ENCODE results near the gene CCDC192. TPM values are rescaled to one million over a fixed set of nuclear protein-coding genes. Genes with fewer than 3 reads are reported as not detected.

Gene CCDC192
- total RNA-seq, 4 donors from 2014 or later, result not detected

DNA sequence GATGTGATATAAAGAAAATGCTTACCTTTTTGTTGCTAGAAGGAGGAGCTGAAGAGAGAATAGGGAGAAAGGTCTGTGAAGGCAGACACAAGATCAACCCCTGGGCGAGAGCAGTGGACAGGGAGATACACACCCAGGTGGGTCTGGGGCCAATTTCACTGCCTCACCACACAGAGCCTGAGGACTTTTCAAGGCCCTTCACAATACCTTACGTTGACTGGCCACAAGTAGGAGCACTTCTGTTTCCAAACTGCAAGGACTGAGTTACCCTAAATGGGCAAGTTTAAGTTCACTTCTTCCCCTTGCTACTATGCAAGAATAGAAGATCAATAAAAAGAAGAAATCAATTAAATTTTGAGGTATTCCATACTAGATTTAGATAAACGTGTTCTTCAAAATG, 205.9 kb downstream of the CCDC192 start:
- intact Hi-C loops (cut with DNase I; ENCODE audit: low total_unique reads), result no loop called here
- WGBS, 2 donors (ENCODE audit: low coverage in 1 of 2), result 26 to 40% methylated on average over 1 to 3 of the region's 3 CpGs
- Histone ChIP-seq H3K4me1 (peaks cover 3 to 34% (median 18%) of the 10 kb centered on the region in 4 donors), H3K36me3 (no peaks in the 10 kb centered on the region), H3K9me3 (no peaks in the 10 kb centered on the region), H3K27me3 (no peaks in the 10 kb centered on the region), H3K27ac (peak overlapping the region in 1 of 4 donors; percentile 26), H3K4me3 (no peak overlapping the region)
- in situ Hi-C loops (cut with MboI; ENCODE audit: low pct_ligation_motif_present in 1 of 4, low pct_unique_long_range_greater_than_20kb in 1 of 4, low sequenced_read_pairs in 3 of 4), result no loop called here
- DNase-seq, result no peak
- TF ChIP-seq, protein P1, sequence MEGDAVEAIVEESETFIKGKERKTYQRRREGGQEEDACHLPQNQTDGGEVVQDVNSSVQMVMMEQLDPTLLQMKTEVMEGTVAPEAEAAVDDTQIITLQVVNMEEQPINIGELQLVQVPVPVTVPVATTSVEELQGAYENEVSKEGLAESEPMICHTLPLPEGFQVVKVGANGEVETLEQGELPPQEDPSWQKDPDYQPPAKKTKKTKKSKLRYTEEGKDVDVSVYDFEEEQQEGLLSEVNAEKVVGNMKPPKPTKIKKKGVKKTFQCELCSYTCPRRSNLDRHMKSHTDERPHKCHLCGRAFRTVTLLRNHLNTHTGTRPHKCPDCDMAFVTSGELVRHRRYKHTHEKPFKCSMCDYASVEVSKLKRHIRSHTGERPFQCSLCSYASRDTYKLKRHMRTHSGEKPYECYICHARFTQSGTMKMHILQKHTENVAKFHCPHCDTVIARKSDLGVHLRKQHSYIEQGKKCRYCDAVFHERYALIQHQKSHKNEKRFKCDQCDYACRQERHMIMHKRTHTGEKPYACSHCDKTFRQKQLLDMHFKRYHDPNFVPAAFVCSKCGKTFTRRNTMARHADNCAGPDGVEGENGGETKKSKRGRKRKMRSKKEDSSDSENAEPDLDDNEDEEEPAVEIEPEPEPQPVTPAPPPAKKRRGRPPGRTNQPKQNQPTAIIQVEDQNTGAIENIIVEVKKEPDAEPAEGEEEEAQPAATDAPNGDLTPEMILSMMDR (IDR thresholded peaks at IDR 0.05), result peak; percentile 13 to 58 (median 49)
- no peak for TF ChIP-seq POLR2A (IDR thresholded peaks at IDR 0.05)

DNA sequence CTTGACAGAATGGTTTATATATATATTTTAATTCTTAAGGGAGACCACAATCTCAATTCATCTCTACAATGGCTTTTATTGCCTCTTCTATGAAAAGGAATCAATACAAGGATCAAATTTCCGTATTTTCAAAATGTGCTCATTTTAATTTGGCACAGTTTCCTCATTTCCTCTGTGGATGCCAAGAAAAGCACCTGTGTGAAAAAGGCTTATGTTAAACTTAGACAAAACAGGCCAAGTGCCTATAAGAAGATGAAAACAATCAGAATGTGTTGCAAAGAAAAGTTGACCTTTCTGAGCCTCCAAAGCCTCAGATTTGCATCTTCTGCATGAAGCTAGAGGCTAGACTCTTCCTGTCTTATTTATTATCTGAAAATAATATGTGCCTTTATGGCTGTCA, 206.6 kb downstream of the CCDC192 start:
- Histone ChIP-seq H3K4me3 (no peak overlapping the region), H3K36me3 (no peaks in the 10 kb centered on the region), H3K4me1 (peaks cover 3 to 34% (median 18%) of the 10 kb centered on the region in 4 donors), H3K9me3 (no peaks in the 10 kb centered on the region), H3K27ac (peak overlapping the region in 2 of 4 donors; percentile 26 to 41), H3K27me3 (no peaks in the 10 kb centered on the region)
- WGBS, 2 donors (ENCODE audit: low coverage in 1 of 2), result 29 to 45% methylated on average over 1 of the region's 1 CpG
- no peak for TF ChIP-seq POLR2AphosphoS5 (IDR thresholded peaks at IDR 0.05)
- no peak for TF ChIP-seq POLR2A (IDR thresholded peaks at IDR 0.05)
- TF ChIP-seq EP300 (IDR thresholded peaks at IDR 0.05; ENCODE audit: low read depth), result no peak
- TF ChIP-seq, protein P1 (IDR thresholded peaks at IDR 0.05), result no peak
- intact Hi-C loops (cut with DNase I; ENCODE audit: low total_unique reads) (no loop called here), in situ Hi-C loops (cut with MboI; ENCODE audit: low pct_ligation_motif_present in 1 of 4, low pct_unique_long_range_greater_than_20kb in 1 of 4, low sequenced_read_pairs in 3 of 4) (no loop called here)
- DNase-seq, result no peak

DNA sequence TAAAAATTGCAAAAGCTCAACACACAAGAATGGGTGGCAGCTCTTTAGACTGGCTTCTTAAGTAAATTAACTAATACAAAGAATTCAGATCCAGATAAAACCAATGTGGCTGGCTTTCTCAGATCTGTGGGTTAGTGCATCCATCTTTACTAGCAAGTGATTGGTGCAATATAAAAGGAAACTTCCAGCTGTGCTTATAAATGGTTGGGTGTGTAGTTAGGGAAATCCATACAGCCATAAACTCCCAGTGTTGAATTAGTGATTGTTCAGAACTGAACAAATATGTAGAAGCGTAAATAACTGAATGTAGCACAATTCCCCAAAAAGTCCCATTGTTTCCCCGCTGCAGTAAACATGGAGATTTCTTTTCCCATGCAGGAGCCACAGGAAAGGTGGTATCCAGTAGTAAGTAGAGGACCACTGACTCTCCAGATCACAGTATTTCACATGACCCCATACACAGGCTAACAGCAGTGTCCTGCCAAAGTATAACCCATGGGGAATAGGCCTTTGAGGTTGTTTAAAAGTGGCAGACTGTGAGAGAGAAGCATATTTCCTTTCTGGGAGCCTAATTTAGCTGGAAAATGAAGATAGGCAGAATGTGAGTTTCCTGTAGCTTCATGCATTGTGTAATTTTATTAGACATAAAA, 207.2 kb downstream of the CCDC192 start:
- in situ Hi-C loops (cut with MboI; ENCODE audit: low pct_ligation_motif_present in 1 of 4, low pct_unique_long_range_greater_than_20kb in 1 of 4, low sequenced_read_pairs in 3 of 4) (no loop called here), intact Hi-C loops (cut with DNase I; ENCODE audit: low total_unique reads) (no loop called here)
- Histone ChIP-seq H3K36me3 (no peaks in the 10 kb centered on the region), H3K4me1 (peaks cover 3 to 34% (median 18%) of the 10 kb centered on the region in 4 donors), H3K9me3 (no peaks in the 10 kb centered on the region), H3K27me3 (no peaks in the 10 kb centered on the region), H3K27ac (peak overlapping the region in 3 of 4 donors; percentile 32 to 51 (median 41)), H3K4me3 (no peak overlapping the region)
- WGBS, 2 donors (ENCODE audit: low coverage in 1 of 2), result 65 to 74% methylated on average over 2 of the region's 2 CpGs
- no peak for DNase-seq
- TF ChIP-seq EP300 (IDR thresholded peaks at IDR 0.05; ENCODE audit: low read depth), result no peak
- no peak for TF ChIP-seq POLR2A (IDR thresholded peaks at IDR 0.05)
- no peak for TF ChIP-seq POLR2AphosphoS5 (IDR thresholded peaks at IDR 0.05)
- TF ChIP-seq, protein P1 (IDR thresholded peaks at IDR 0.05), result no peak

DNA sequence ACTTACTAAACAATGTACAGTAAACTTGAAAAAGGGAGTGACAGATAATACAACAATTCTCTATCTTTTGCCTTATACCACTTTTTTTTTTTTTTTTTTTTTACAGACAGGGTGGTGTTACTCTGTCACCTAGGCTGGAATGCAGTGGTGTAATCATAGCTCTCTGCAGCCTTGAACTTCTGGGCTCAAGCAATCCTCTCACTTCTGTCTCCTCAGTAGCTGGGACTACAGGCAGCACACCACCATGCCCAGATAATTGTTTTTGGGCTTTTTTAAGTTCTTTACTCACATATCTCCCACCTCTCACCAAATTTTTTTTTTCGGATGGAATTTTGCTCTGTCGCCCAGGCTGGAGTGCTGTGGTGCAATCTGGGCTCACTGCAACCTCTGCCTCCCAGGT, 208.4 kb downstream of the CCDC192 start:
- TF ChIP-seq EP300 (IDR thresholded peaks at IDR 0.05; ENCODE audit: low read depth) (no peak), POLR2AphosphoS5 (IDR thresholded peaks at IDR 0.05) (no peak), POLR2A (IDR thresholded peaks at IDR 0.05) (no peak)
- TF ChIP-seq, protein P1 (IDR thresholded peaks at IDR 0.05), result no peak

More for the DNA sequence above, 208.4 kb downstream of the CCDC192 start:
- intact Hi-C loops (cut with DNase I; ENCODE audit: low total_unique reads), result no loop called here
- DNase-seq, result no peak
- in situ Hi-C loops (cut with MboI; ENCODE audit: low pct_ligation_motif_present in 1 of 4, low pct_unique_long_range_greater_than_20kb in 1 of 4, low sequenced_read_pairs in 3 of 4), result no loop called here
- Histone ChIP-seq H3K4me3 (no peak overlapping the region), H3K36me3 (no peaks in the 10 kb centered on the region), H3K27ac (no peak overlapping the region), H3K4me1 (peaks cover 5 to 36% (median 18%) of the 10 kb centered on the region in 4 donors), H3K9me3 (no peaks in the 10 kb centered on the region), H3K27me3 (no peaks in the 10 kb centered on the region)
- 90 to 95% methylated on average over 2 of the region's 2 CpGs for WGBS, 2 donors (ENCODE audit: low coverage in 1 of 2)

All from transverse colon (tissue), 4 donors.